ENCODE measurements around the gene WDFY4. TPM values are rescaled to one million over a fixed set of nuclear protein-coding genes. Genes with fewer than 3 reads are reported as not detected.
A peak's percentile ranks its signal among the peaks of the same experiment; 100 is the strongest.

WDFY4 gene
- total and polyA plus RNA-seq, 7 donors, result 0.23 to 1.3 (median 0.69) TPM

DNA sequence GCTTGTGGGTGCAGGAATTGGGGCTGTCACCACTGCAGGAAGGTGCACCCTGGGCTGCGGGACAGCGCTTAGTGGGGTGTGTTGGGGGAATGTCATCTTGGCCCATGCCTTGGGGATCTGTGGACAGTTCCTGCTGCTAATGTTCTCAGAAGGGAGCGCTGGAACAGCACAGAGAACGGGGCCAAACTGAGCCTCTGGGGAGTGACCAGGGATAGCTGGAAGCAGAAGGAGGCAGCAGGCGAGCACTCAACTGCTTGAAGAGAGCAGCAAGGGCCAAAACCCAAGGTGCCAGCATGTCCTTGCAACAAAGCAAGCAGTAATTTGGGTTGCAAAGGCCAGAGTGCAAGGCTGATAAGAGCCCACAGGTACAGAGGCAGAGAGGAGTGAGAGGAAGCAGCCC, 31.3 kb upstream of the WDFY4 start:
- TF ChIP-seq, protein P1, sequence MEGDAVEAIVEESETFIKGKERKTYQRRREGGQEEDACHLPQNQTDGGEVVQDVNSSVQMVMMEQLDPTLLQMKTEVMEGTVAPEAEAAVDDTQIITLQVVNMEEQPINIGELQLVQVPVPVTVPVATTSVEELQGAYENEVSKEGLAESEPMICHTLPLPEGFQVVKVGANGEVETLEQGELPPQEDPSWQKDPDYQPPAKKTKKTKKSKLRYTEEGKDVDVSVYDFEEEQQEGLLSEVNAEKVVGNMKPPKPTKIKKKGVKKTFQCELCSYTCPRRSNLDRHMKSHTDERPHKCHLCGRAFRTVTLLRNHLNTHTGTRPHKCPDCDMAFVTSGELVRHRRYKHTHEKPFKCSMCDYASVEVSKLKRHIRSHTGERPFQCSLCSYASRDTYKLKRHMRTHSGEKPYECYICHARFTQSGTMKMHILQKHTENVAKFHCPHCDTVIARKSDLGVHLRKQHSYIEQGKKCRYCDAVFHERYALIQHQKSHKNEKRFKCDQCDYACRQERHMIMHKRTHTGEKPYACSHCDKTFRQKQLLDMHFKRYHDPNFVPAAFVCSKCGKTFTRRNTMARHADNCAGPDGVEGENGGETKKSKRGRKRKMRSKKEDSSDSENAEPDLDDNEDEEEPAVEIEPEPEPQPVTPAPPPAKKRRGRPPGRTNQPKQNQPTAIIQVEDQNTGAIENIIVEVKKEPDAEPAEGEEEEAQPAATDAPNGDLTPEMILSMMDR (IDR thresholded peaks at IDR 0.05), result no peak
- Histone ChIP-seq H3K36me3 (ENCODE audit: insufficient read depth in 1 of 2, low read depth in 1 of 2) (no peaks in the 10 kb centered on the region), H3K4me1 (peaks cover 7% of the 10 kb centered on the region), H3K27ac (no peak overlapping the region), H3K27me3 (ENCODE audit: insufficient read depth in 3 of 3, low read length in 2 of 3) (peaks cover 0 to 16% (median 0%) of the 10 kb centered on the region in 3 donors), H3K4me3 (no peak overlapping the region), H3K9me3 (no peaks in the 10 kb centered on the region)
- intact Hi-C loops (cut with DNase I), result loop anchor here in 1 of 2 donors (10.0 kb wide), 1 partner anchor 199 kb away; no protein-coding TSS in a partner anchor
- DNase-seq (no peak), ATAC-seq (no peak)
- 71 to 77% (median 75%) methylated on average over 5 of the region's 5 CpGs for WGBS, 3 donors

DNA sequence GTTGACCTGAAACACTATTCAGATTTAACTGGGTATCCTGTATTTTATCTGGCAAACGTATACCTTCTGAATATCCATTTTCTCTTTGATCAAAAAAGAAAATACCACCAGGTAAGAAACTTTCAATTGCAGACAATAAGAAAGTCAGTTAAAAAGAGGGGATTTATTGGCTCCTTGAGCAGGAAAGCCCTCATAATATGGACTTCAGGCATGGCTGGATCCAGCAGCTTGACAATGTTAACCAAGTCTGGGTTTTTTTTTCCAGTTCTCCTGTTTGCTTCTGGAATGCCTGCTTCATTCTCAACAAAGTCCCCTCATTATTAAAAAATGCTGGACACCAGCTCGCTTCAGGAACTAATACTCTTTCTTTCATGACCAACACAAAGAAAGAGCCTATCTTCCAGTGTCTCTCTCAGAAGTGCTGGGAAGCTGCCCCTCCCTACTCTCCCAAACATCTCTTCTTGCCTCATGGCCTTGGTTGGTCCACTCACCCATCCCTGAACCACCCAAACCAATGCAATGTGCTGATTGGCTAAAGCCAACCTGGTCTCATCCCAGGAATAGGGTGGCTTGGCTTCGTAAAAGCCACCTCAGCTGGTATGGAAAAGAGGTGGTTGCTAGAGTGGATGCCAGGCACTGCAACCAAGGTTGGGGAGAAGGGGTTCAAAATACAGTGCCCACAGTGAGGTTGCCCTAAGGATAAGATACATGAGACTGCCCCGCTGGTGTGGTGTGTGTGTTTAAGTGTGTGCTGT, 30.6 kb upstream of the WDFY4 start:
- intact Hi-C loops (cut with DNase I), result loop anchor here in 1 of 2 donors (10.0 kb wide), 1 partner anchor 199 kb away; no protein-coding TSS in a partner anchor
- WGBS, 3 donors, result 89 to 93% (median 90%) methylated on average over 4 of the region's 4 CpGs
- no peak overlapping the region for H3K4me3 ChIP-seq
- H3K36me3 ChIP-seq (ENCODE audit: insufficient read depth in 1 of 2, low read depth in 1 of 2), result no peaks in the 10 kb centered on the region
- H3K27ac ChIP-seq, result no peak overlapping the region
- no peak for ATAC-seq
- DNase-seq, result no peak
- H3K9me3 ChIP-seq, result no peaks in the 10 kb centered on the region
- TF ChIP-seq, protein P1 (IDR thresholded peaks at IDR 0.05), result no peak
- H3K4me1 ChIP-seq, result peaks cover 7% of the 10 kb centered on the region
- H3K27me3 ChIP-seq (ENCODE audit: insufficient read depth in 3 of 3, low read length in 2 of 3), result peaks cover 0 to 16% (median 0%) of the 10 kb centered on the region in 3 donors

DNA sequence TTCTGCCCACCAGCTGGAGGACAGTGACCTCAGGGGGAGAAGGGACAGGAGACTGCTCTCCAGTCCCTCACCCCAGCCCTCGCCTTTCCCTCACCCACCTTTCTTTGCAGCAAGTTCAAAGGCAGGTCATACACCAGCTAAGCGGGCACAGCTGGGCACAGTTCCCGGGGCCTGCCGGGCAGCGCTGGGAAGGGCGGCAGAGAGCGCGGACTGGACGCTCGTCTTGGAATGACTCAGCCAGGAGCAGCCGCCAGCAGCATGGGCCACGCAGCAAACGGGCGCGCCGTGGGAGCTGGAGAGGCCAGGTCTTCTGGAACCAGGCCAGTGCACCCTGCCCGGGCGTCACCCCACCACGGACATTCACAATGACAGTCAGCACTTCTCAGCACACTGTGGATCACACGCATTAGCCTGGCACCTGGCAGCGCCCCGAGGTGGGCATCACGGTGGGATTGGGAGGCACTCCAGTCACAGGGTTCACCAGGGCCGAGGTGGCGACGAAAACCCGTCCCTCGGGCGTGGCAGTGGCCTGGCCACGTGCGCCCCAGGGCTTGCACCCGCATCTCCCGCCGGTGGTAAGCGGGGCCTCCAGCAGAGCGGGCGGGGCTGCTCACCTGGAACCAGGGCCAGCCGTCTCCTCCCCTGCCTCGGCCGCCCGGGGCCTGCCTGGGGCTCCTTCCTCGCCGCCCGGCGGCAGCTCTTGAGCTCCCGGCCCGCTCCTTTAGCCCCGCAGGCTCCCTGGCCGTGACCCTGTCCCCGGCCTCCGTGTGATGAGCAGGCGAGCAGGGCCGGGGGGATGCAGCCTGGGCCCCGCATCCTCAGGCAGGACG, 29.0 kb upstream of the WDFY4 start:
- DNase-seq (peak; percentile 80 to 84), ATAC-seq (peak; percentile 78 to 89 (median 86))
- peaks cover 7% of the 10 kb centered on the region for H3K4me1 ChIP-seq
- TF ChIP-seq, protein P1 (IDR thresholded peaks at IDR 0.05), result no peak
- H3K27ac ChIP-seq, result no peak overlapping the region
- no peaks in the 10 kb centered on the region for H3K9me3 ChIP-seq
- WGBS, 3 donors, result 4 to 7% (median 5%) methylated on average over 30 to 55 of the region's 55 CpGs
- peaks cover 0 to 16% (median 0%) of the 10 kb centered on the region in 3 donors for H3K27me3 ChIP-seq (ENCODE audit: insufficient read depth in 3 of 3, low read length in 2 of 3)
- H3K4me3 ChIP-seq, result peak overlapping the region; percentile 68
- intact Hi-C loops (cut with DNase I), result loop anchor here (1.0 to 10.0 kb wide), 7 partner anchors 103 to 857 kb away; no protein-coding TSS in a partner anchor
- no peaks in the 10 kb centered on the region for H3K36me3 ChIP-seq (ENCODE audit: insufficient read depth in 1 of 2, low read depth in 1 of 2)

DNA sequence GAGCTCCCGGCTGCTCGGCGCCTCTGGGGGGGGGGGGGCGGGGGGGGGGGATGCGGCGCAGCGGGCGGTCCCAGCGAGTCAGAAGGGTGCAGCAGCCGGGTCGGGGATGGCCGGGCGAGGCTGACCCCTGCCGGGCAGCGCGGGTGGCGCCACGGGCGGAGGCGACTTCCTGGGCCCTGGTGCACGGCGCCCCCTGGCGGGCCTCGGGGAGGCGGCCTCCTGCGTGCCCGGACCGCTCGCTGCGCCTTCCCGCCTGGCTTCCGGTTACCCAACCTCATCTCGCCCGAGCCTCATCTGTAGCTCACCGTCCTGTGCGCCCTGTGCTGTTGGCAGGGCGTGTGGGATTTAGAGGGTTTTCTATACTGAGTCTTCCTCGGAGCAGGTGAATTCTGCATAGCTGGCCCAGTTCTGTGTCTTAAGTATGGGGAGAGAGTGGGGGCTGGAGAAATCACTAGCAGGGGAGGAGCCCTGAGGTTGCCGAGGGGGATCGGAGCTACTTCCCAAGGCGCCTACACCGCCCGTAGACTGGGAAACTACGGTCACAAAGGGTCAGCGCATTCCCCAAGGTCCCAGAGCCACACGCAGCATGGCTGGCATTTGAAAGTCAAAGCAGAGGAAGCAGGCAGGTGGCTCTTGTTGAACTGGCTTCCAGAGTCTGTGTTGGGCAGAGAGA, 28.3 kb upstream of the WDFY4 start:
- peak overlapping the region; percentile 68 for H3K4me3 ChIP-seq
- TF ChIP-seq, protein P1 (IDR thresholded peaks at IDR 0.05), result peak; percentile 96
- H3K36me3 ChIP-seq (ENCODE audit: insufficient read depth in 1 of 2, low read depth in 1 of 2), result no peaks in the 10 kb centered on the region
- H3K27me3 ChIP-seq (ENCODE audit: insufficient read depth in 3 of 3, low read length in 2 of 3), result peaks cover 0 to 19% (median 0%) of the 10 kb centered on the region in 3 donors
- 2 to 4% (median 2%) methylated on average over 15 to 45 of the region's 46 CpGs for WGBS, 3 donors
- DNase-seq (peak; percentile 93 to 95), ATAC-seq (peak; percentile 94 to 98 (median 96))
- intact Hi-C loops (cut with DNase I), result loop anchor here (1.0 to 10.0 kb wide), 6 partner anchors 104 to 856 kb away; no protein-coding TSS in a partner anchor
- H3K4me1 ChIP-seq, result peaks cover 7% of the 10 kb centered on the region
- no peak overlapping the region for H3K27ac ChIP-seq
- H3K9me3 ChIP-seq, result no peaks in the 10 kb centered on the region
